Lower leg skin (tissue), 4 donors: ENCODE results near the gene RIT1. TPM values are rescaled to one million over a fixed set of nuclear protein-coding genes. Genes with fewer than 3 reads are reported as not detected.

ENCODE experiments used
- DNase-seq, 2 donors: peaks; one replicate each; pipeline ENCODE4 v3.0.0-alpha.2; 2019; ENCODE audit warnings: low spot score in 2 of 2
- H3K4me3 ChIP-seq: fragments of 200-600 bp; sonication (generic); 2 replicates; pipeline ENCODE4 v1.5.1; 2017; ENCODE audit warnings: mild to moderate bottlenecking, low read depth; ENCODE audit not compliant: poor library complexity, severe bottlenecking
- POLR2A ChIP-seq, 2 donors: fragments of 450-650 bp; IDR thresholded peaks; one replicate each; pipeline ENCODE4 v1.6.1; 2016 to 2017; ENCODE audit warnings: antibody characterized with exemption in 2 of 2, mild to moderate bottlenecking in 1 of 2, moderate library complexity in 1 of 2
- WGBS, 2 donors: methylation state at CpG; one replicate each; pipeline ENCODE4 v1.1.5; 2018; 5-methylcytosine and 5-hydroxymethylcytosine counted together
- intact Hi-C: fragments of 100-400 bp; cut with DNase I; formaldehyde crosslinking; loops from one replicate; pipeline ENCODE4 v1.15.0; 2023; ENCODE audit warnings: low total_unique reads
- total RNA-seq, 4 donors: library from RNA; depleted of rRNA; stranded (reverse); fragments of >200 nt; gene quantifications; one replicate each; pipeline ENCODE4 v1.1.0, GENCODE V29; 2016
- TF ChIP-seq, protein P1 (sequence below), 3 donors: fragments of 450-650 bp; IDR thresholded peaks; one replicate each; pipeline ENCODE4 v1.5.1; 2016; ENCODE audit warnings: antibody characterized with exemption in 3 of 3, mild to moderate bottlenecking in 3 of 3, moderate library complexity in 2 of 3

The RIT1 gene
- total RNA-seq, 4 donors from 2014 or later: 16.1 to 34.2 (median 24.2) TPM

DNA sequence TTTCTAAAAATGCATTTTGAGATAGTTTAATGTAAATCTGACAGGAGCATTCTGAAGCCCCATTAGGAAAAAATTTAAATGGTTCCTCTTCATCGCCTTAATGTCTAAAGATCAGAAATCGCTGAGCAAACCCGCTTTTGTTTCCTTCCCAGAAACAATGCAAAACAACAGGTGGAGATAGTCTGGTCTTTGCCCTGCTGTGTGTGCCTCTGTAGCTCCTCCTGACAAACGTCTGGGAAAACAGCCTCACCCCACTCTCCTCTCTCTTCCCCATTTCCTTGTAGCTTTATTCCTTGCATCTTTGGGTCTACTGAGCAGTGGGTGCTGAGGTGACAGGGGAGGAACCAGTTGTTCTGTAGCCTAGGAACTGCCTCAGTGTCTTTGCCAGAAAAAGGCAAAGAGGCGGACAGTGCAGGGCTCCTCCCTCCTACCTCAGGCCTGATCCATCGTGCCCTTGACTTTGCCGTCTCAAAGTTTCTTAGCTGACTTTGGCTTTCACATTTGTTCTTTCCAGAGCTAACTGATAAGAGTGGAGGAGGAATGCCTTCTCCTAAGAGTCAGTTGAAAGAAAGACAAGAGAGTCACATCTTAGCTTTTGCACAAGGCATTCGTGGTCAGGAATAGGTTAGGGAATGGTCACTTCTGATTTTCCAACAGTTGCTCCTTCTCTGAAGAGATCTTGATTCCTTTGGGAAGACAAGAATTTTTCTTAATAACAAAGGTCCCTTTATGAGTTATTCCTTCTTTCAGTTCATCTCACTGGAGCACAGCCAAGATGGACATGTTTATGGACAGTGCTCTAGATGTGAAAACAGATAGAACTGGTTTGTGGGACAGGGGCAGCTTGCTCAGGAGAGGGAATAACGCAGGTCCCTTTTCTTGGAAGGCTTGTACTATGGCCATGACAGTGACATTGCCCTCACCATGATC lies 26.9 kb downstream of the RIT1 start:
- TF ChIP-seq POLR2A (IDR thresholded peaks at IDR 0.05): no peak
- TF ChIP-seq, protein P1, sequence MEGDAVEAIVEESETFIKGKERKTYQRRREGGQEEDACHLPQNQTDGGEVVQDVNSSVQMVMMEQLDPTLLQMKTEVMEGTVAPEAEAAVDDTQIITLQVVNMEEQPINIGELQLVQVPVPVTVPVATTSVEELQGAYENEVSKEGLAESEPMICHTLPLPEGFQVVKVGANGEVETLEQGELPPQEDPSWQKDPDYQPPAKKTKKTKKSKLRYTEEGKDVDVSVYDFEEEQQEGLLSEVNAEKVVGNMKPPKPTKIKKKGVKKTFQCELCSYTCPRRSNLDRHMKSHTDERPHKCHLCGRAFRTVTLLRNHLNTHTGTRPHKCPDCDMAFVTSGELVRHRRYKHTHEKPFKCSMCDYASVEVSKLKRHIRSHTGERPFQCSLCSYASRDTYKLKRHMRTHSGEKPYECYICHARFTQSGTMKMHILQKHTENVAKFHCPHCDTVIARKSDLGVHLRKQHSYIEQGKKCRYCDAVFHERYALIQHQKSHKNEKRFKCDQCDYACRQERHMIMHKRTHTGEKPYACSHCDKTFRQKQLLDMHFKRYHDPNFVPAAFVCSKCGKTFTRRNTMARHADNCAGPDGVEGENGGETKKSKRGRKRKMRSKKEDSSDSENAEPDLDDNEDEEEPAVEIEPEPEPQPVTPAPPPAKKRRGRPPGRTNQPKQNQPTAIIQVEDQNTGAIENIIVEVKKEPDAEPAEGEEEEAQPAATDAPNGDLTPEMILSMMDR (IDR thresholded peaks at IDR 0.05): no peak

GRCh38 chr1:155882766-155883165 lies 28.4 kb downstream of the RIT1 start:
- no peak for TF ChIP-seq POLR2A (IDR thresholded peaks at IDR 0.05)
- TF ChIP-seq, protein P1 (IDR thresholded peaks at IDR 0.05): no peak
- intact Hi-C loops: no loop called here
- WGBS, 2 donors: 71 to 76% methylated on average over 2 of the region's 2 CpGs
- DNase-seq: no peak
- H3K4me3 ChIP-seq: no peak overlapping the region

More for the DNA sequence above, 26.9 kb downstream of the RIT1 start:
- intact Hi-C loops: no loop called here
- 72% methylated on average over 9 of the region's 9 CpGs for whole genome bisulfite sequencing, 2 donors
- no peak overlapping the region for H3K4me3 ChIP-seq
- DNase-seq: peak in 1 of 2 donors; percentile 58

DNA sequence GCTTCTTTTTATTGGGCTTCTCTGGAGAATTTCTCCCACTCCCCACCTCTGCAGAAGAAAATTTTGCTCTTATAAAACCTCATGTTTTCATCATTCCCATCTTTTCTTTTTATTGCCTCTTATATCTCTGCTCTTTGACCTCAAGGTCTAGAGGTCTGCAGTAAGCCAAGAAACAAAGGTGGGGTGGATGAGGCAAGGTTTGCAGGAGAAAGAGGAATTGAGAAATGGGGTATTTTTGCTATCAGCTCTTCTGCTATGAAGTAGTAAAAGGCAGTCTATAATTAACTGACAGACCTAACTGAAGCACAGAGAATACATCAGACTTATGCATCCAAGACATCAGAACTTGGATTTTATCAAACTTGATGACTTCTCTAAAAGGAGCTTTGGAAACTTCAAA lies 28.9 kb downstream of the RIT1 start:
- DNase-seq: no peak
- H3K4me3 ChIP-seq: no peak overlapping the region
- intact Hi-C loops: no loop called here
- TF ChIP-seq, protein P1 (IDR thresholded peaks at IDR 0.05): no peak
- no peak for TF ChIP-seq POLR2A (IDR thresholded peaks at IDR 0.05)

DNA sequence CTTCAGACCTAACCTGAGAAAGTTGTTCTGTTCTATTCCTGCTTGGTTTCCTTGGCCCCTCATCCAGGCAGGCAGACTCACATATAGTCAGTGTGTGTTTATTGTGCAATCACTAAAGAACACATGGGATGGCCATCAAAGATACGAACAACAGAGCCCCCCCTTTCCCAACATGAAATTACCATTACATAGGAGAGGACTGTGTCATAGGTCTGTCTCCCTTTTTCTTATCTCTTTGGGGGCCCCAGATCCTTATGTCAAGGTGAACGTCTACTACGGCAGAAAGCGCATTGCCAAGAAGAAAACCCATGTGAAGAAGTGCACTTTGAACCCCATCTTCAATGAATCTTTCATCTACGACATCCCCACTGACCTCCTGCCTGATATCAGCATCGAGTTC lies 30.2 kb downstream of the RIT1 start:
- 91 to 93% methylated on average over 6 of the region's 6 CpGs for WGBS, 2 donors
- TF ChIP-seq POLR2A (IDR thresholded peaks at IDR 0.05): no peak
- TF ChIP-seq, protein P1 (IDR thresholded peaks at IDR 0.05): no peak
- intact Hi-C loops: no loop called here
- peak in 1 of 2 donors; percentile 2 for DNase-seq
- H3K4me3 ChIP-seq: no peak overlapping the region

GRCh38 chr1:155880251-155880650 lies 30.9 kb downstream of the RIT1 start:
- no peak overlapping the region for H3K4me3 ChIP-seq
- intact Hi-C loops: no loop called here
- 94 to 98% methylated on average over 2 of the region's 2 CpGs for WGBS, 2 donors
- no peak for TF ChIP-seq POLR2A (IDR thresholded peaks at IDR 0.05)
- TF ChIP-seq, protein P1 (IDR thresholded peaks at IDR 0.05): no peak
- DNase-seq: peak in 1 of 2 donors; percentile 25
